GM19438 (cell line): ENCODE data around the gene GRM4.

Experiments
- ATAC-seq: cut with Tn5 transposase; IDR thresholded peaks from one replicate; pipeline ENCODE4 v1.9.1; 2021; ENCODE audit warnings: low read depth; ENCODE audit not compliant: unreplicated experiment

Gene GRM4

DNA sequence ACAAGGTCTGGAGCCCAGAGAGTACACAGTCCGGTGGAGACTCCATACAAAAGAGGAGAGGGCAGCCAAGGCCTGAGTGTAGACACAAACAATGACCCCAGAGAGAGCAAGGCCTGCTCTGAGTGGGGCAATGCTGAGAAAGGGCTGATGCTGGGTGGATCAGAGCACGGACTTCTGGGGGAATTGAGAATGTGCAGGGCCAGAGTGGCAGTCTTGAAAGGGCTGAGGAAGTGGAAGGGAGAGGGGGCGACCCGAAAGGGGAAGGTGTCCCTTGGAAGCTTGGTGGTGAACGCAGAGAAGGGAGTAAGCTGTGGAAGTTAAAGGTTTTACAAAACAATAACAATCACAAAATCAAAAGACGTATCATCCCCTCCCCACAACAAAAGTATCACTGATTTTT lies 12.0 kb upstream of the GRM4 start:
- ATAC-seq: no peak

DNA sequence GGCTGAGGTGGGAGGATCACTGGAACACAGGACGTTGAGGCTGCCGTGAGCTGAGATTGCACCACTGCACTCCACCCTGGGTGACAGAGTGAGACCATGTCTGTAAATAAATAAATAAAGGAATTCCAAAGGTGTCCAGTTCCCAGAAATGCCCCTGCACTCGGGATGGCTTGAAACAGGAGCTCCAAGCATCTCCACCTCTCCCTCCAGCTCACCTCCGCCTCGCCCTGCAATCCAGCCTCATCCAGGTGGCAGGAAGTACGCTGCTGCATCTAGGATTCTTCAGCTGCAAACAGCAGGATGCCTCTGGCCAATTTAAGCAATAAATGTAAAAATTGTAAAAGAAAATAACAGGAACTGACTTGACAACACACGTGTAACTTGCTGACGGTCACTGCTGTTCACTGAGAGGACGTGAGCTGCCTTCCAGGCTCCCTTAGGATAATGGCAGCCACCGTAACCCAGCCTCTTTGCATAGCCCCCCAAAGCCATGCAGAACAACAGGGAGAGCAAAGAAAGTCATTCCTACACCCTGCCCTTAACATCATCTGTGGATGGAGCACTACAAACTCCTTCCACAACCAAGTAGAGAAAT lies 11.4 kb upstream of the GRM4 start:
- ATAC-seq: no peak

DNA sequence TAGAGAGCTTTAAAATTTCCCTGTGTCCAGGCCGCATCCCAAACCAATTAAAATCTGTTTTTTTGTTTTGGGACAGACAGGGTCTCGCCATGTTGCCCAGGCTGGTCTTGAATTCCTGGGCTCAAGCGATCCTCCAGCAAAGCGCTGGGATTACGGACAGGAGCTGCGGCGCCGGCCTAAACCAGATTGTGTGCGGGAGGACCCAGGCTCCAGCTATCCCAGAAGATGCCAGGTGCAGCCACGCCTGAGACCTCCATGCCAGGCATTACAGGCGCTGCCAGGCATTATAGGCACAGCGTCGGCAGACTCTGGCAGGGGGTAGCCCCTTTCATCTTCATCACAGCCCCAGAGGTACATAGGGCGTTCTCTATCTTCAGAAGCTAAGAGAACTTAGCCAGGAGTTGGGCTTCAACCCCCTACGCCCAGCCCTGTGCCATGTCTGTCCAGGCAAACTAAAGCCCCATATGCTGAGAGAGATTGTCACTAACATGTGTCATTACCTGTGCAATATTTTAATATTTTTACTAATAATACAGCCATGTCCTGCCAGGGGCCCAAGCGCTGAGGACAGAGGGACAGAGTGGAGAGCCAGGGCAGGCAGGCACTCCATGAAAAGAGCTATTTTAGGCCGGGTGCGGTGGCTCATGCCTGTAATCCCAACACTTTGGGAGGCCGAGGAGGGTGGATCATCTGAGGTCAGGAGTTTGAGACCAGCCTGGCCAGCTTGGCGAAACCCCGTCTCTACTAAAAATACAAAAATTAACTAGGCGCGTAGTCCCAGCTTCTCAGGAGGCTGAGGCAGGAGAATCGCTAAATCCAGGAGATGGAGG lies 9.8 kb upstream of the GRM4 start:
- no peak for ATAC-seq

DNA sequence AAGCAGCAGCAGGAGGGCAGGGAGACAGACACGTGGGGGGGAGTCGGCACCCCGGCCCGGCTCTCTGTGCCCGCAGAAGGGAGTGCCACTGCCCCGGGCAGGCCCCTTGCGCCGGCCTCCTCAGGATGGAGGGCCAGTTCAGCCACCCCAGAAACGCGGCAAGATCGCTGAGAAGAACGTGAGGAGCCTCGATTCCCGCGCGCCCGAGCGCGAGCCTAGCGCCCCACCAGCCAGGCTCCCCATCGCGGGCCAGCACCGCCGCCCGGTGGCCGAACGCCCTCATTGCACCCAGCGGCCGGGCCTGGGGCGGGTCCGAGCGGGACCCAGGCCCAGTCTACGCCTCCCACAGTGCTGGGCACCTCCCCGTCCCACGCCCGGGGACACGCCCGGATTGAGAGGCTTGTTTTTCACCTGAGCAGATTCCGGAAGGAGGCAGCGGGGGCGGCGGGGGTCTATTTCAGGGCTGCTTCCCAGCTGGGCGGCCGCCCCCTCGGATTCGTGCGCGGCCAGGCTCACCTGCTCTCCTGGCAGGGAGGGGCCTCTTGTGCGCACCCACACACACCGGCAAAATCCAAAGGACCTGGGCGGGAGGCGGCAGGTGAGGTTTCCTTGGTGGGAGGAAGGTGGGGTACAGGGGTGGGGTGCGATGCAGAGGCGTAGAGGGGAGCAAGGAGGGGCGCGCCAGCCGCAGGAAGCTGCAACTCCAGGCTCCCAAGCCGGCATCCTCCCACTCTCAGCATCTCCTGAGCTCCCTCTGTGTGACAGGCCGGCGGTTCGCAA lies 9.0 kb upstream of the GRM4 start:
- no peak for ATAC-seq

DNA sequence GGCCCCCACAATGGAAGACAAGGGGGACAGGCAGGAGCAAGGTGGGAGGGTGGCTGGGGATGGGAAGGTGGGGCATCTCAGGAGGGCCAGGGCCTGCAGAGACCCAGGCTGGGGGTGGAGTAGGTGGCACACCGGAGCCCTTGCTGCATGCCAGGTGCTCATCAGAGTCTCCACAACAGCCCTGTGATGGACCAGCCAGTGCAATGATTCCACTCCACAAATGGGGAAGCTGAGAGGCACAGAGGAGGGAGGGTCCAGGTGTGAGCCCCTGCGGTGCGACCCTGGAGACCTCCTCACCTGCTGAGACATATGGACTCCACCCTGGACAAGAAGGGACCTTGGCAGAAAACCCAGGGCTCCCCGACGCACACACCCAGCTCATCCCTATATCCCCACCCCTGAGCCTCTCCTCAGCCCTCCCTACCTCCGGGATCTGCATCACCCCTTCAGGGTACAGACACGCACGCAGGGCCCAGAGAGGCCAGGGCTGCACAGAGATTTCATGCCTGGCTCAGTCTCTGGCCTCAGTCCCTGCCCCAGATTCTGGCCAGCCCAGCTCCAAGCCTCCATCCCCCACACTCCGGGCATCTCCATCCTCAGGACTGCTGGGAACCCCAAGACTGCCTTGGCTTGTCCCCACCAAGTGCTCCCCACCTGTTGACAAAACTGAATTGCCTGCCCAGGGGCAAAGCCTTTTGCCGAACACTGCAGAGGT lies 7.1 kb upstream of the GRM4 start:
- ATAC-seq: no peak

DNA sequence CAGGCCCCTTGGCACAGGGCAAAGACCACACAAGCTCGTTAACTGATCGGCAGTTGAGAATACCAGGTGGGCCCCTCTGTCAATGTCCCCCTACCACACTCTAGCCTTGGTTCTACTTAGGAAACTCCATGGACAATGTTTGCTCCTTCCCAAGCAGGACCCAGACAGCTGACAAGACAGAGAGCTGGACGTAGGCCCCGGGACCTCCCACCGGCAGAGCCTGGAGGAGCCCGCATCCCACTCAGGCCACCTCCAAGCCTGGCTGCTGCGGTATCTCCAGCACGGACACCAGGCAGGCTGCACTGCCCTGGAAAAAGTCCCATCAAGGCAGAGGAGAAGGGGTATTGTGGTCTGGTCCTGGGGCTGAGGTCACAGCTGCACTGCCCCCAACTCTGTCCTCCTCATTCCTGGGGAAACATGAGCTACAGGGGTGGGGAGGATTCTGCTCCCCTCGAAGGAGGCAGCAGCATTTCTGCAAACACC lies 6.2 kb upstream of the GRM4 start:
- no peak for ATAC-seq

DNA sequence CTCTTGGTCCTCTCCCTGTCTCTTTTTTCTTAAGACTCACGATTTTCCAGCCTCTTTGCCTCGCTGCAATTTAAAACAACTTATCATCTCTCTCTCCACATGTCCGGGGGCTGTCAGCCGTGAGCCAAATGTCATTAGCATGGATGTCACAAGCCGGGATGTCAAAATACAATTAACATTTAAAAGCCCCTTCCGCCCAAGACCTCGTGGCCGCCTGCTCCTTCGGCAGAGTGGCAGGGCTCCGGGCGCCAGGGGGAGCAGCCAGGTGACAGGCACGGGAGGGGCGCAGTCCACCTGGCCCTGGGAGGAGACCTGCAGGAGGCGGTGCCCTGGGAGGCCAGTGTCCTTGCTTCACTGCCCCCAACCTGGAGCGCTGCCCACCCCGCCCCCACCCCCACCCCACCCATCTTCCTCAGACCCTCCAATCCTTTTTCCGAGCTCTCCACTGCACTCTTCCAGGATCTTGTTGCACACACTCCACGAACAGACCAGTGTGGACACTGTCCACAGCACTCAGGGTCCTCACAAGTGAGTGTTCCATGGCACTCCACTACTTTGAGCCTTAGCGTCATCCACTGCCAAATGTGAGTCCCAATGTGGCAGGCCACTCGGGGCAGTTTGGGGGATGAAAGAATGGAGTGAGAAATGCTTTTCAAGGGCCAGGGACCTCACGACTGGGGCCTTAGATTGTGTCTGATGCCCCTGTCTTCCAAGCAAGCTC lies 5.6 kb upstream of the GRM4 start:
- ATAC-seq: no peak

DNA sequence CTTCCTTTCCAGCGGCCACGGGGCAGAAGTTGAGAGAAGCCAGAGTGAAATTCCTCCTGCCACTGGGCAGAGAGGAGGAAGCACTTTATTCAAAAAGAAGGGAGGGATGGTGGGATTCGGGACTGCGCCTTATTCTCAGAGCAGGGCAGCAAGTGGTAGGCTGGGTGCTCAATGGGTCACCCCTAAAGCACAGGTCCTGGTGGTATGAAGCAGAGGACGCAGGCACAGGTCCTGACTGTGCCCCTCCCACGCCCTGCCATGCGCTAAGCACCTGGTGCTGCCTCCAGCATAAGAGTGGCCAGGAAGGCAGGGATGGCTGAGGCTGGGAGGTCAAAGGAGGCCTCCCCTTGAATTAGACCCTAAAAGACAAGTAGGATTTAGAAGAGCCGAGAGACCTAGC lies 4.9 kb upstream of the GRM4 start:
- ATAC-seq: no peak

DNA sequence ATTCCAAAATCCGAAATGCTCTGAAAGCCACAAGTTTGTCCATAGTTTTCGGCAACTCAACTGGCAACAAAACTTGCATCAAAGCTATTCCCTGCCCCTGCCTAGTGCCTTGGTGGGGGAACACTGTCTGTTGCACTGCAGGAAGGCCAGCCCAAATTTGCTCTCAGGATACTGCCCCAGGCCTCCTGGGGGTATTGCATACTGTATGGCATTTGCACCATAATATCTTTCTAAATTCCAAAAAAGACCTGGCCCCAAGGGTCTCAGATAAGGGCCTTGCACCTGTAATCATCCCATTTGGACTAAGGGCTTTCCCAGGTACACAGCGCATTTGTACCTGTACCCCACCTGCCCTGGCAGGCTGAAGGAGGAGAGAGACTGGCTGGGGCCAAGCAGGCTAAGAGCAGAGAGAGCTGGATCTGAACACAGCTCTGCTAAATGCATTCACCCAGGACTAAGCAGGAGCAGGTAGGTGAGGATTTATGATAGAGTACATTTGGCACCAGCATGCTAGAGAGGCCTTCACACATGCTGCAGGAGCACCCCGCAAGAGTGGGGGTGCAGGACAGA lies 4.0 kb upstream of the GRM4 start:
- ATAC-seq: no peak

DNA sequence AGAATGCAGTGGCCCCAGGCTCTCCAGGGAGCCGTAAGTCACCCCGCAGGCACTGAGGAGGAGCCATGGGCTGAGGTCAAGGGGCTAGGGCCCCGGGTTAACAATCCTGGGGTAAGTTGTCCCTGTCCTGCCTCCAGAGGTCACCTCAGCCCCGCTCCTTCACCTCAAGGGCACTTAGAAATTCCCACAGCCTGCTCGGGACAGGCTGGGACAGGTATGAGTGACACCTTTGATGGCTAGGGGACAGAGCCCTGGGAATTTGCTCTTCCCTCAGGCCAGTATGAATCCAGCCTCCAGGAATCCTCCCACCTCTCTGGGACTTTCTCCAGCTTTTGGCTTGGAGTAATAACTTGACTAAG lies 3.5 kb upstream of the GRM4 start:
- ATAC-seq: no peak

DNA sequence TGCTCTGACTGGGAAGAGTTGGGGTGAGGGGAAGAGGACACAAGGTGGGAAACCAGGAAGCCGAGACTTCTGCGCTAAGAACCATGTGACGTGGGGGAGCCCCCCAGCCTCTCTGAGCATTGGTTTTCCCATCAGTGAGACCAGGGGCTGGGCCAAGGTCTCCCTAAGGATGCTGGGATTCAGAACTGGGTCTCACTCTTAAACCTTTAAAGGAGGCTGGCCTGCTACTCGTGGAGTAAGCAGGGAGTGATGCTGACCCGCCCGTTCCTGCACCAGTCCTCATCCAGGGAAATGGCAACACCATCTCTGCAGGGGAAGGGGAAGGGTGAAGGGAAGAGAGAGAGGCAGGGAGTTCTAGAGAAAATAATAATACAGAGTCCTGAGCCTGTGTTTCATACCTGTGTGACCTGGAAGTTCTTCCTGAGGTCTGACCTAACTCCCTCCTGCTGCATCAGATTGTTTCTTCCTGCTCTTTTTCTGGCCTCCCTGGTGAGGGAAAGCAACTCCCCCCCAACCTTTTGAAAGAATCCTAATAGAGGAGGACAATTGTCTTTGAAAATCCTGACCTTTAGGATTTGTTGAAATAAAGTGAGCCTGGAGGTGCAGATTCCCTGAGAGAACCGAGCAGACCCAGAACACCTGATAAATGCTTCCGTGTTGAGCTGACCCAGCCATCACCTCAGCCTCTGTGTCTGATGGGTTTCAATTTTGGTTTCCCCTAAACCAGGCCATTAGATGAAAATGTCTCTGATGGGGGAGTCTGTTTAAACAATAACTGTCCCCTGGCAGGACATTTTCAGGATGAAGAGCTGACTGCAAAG lies 3.0 kb upstream of the GRM4 start:
- no peak for ATAC-seq

DNA sequence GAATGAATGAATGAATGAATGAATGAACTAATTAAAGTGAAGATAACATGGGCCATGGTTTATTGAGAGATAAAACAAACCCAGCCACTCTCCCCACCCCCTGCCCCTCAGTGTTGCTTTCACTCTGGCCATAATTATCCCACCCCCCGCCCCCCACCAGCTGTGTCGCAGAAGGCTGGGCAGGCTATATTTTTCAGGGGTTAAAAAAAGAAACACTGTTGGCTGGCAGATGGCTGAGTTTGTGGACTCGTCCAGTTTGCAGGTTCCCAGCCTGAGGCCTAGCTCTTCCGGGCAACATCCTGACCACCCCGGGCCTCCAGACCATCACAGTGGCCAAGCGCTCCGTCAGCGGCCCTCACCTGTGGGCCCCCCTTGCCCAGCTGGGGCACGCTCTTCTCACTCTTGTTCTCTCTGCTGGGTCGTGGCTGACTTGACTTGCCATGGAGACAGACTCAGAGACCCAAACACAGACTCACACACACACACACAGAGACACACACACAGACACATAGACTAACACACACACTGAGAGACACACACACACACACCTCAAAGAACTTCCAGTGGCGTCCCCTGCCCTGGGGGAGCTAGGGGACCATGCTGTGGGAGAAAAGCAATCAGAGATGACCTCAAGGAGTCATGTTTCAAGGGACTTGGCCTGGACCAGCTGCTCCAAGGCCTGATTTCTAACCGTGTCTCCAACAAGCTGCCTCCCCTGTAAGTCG lies 2.2 kb upstream of the GRM4 start:
- ATAC-seq: no peak

DNA sequence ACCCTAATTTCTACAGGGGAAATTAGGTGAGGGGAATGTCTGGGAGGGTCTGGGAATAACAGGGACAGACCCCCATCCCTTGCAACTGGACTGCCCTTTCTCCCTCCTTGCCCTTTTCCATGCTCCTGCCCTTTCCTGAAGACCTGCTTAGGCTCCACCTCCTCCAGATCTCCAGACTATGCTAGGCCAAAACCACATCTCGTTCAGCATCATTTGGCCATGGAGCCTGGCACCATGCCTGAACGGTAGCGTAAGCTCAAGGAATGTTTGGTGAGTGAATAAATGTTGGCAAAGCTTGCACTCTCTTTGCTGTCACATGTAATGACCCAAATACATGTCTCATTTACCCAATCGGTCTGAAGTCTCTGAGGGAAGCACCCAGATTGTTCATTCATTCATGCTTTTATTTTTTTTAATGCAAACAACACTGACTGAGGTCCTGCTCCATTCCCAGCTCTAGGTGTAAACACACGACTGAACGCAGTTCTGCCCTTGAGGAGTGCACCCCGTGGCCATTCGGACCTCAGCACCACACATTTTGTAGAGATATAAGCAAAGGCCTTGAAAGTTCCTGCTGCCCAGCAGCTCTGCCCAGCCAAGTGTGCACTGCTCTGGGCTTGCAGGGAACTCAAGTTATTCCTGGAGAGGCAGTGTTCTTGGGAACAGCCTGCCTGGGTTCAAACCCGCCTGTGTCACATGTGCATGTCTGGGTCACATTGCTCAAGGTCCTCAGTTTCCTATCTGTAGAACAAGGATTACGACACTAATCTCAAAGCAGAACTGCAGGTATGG lies 1.1 kb upstream of the GRM4 start:
- ATAC-seq: no peak

DNA sequence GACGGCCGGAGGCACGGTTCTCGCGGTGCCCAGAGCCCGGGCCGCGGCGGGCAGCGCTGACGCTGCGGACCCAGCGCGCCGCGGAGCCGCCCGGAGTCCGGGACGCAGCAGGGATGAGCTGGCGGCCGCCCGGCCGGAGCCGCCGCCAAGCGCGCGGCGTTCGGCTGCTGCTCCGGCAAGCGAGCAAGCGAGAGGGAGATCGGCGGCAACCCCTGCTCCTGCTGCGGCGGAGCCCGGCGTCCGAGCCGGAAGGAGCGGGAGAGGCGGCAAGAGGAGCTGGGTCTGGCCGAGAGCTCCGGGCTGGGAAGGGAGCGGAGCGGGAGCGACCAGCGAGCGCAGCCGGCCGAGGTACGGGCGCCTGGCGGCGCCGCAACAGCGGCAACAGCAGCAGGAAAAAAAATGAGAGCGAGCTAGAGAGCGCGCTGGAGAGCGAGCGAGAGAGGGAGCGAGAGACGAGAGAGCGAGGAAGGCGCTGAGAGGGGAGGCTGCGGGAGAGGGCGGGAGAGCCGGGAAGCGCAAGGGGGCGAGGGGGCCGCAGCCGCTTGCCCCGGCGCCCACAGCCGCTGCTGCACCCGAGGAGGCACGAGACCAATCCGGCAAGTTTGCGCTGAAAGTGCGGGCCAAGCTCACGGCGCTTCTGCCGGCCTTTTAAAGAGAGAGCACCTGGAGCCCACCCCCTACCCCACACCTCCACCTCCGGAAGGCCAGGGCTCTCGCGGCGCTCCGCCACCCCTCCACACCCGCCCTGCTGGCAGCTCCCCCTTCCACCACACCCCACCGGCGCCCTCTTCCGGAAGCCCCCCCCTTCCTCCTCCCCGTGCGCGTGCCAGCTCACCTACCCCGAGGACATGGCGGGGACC lies 496 bp downstream of the GRM4 start:
- ATAC-seq: no peak

DNA sequence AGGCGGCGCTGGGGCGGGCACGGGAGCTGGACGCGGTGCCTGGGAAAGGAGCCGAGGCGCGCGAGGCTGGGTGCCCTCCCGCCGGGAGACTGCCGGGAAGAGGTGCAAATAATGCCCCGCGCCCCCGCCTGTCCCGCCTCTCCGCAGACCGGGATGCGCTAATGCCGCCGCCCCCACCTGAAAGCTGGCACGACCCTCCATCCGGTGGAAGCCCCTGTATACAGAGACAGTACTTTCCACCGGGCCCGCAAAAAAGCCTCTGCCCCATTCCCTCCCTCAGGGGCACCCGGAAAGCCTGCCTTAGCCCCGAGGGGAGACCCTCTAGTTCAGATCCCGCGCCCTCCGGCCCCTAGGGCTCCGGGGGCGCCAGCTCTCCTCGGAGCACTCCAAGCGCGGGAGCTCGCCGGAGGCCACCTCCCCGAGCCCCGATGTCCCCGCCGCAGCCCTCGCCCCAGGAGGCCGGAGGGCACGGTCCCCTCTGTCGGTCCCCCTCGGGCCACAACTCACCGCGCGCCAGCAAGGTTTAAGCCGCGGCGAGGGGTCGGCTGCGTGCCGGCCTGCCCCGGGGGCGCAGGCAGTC lies 1.2 kb downstream of the GRM4 start:
- no peak for ATAC-seq

DNA sequence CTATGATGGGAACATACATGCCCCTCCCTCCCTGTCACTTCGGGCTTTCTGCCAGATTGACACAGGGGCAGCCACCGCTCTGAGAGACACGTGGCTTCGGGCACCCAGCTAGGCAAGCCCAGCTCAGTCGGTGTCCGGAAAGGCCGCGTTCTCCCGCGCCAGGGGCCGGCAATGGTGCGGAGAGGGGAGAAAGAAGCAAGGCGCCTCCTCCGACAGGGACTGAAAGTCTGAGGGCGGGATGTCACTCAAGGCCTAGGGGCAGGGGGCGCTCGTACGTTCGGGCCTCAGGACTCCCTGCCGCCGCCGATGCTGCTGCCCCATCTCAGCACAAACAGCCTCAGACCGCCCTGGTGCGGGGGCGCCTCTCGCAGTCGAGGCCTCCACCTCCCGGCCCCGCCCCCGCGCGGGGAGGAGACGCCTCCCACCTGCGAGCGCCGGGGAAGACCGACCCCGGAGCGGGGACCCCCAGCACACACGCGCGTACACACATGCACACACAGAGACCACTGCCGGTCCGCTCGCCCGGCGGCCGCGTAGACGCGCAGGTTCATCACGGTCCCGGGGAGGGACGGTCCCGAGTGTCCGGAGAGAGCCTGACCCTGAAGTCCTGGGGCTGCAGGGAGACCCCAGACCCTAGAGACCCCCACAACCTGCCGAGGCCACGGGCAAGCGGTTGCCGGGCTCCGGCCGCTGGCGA lies 1.9 kb downstream of the GRM4 start:
- no peak for ATAC-seq
